KBM-7 (cell line): Measurements from ENCODE around the gene SERTAD4.
"Not testable (repeated sequence)": the region's sequence is repeated elsewhere in the genome, so short reads cannot be mapped to it uniquely, and the experiment has no call there.

Experiments used
- DNase-seq: peaks from one replicate; pipeline ENCODE4 v3.0.0-alpha.2; 2015
- in situ Hi-C: fragments of 300-500 bp; cut with MboI; formaldehyde crosslinking; loops from 2 replicates; pipeline ENCODE4 v1.14.3; 2020; ENCODE audit warnings: low sequenced_read_pairs, low pct_unique_long_range_greater_than_20kb, mixed read lengths

The SERTAD4 gene

GRCh38 chr1:210251680-210252490 is 19.3 kb downstream of the SERTAD4 start:
- in situ Hi-C loops, result no loop called here
- DNase-seq, result no peak

GRCh38 chr1:210252621-210253051 is 20.0 kb downstream of the SERTAD4 start:
- in situ Hi-C loops, result no loop called here
- DNase-seq, result no peak

GRCh38 chr1:210254298-210254697 is 21.7 kb downstream of the SERTAD4 start:
- in situ Hi-C loops, result no loop called here
- DNase-seq, result no peak

- no peak for DNase-seq
These were observed 25.3 kb downstream of the SERTAD4 start for GRCh38 chr1:210257698-210258529.

GRCh38 chr1:210259561-210259960 is 27.0 kb downstream of the SERTAD4 start:
- no peak for DNase-seq
- in situ Hi-C loops, result no loop called here

More at GRCh38 chr1:210257698-210258529, 25.3 kb downstream of the SERTAD4 start:
- in situ Hi-C loops, result no loop called here

- no peak for DNase-seq
- in situ Hi-C loops, result no loop called here
These were observed 27.5 kb downstream of the SERTAD4 start for GRCh38 chr1:210260096-210260495.

GRCh38 chr1:210262167-210262896 is 29.7 kb downstream of the SERTAD4 start:
- in situ Hi-C loops, result no loop called here
- no peak for DNase-seq

- in situ Hi-C loops, result no loop called here
- no peak for DNase-seq
These were observed 30.3 kb downstream of the SERTAD4 start for GRCh38 chr1:210262897-210263272.

GRCh38 chr1:210263963-210264362 is 31.4 kb downstream of the SERTAD4 start:
- in situ Hi-C loops, result no loop called here
- DNase-seq, result no peak

- DNase-seq, result no peak
- in situ Hi-C loops, result no loop called here
These were observed 32.1 kb downstream of the SERTAD4 start for GRCh38 chr1:210264496-210265380.

- DNase-seq, in situ Hi-C loops: not testable (repeated sequence)
These were observed 32.9 kb downstream of the SERTAD4 start for GRCh38 chr1:210265392-210265955.

GRCh38 chr1:210269981-210270380 is 37.4 kb downstream of the SERTAD4 start:
- in situ Hi-C loops, result no loop called here
- no peak for DNase-seq

GRCh38 chr1:210272666-210273065 is 40.1 kb downstream of the SERTAD4 start:
- DNase-seq, result no peak
- in situ Hi-C loops, result no loop called here

- DNase-seq, result no peak
- in situ Hi-C loops, result no loop called here
These were observed 47.6 kb downstream of the SERTAD4 start for GRCh38 chr1:210280221-210280620.

- no peak for DNase-seq
- in situ Hi-C loops, result no loop called here
These were observed 55.5 kb downstream of the SERTAD4 start for GRCh38 chr1:210288116-210288515.

- no peak for DNase-seq
- in situ Hi-C loops, result no loop called here
These were observed 56.7 kb downstream of the SERTAD4 start for GRCh38 chr1:210289248-210289647.

- DNase-seq, result no peak
- in situ Hi-C loops, result no loop called here
These were observed 58.6 kb downstream of the SERTAD4 start for GRCh38 chr1:210291081-210291764.

GRCh38 chr1:210291786-210292230 is 59.2 kb downstream of the SERTAD4 start:
- in situ Hi-C loops, result no loop called here
- no peak for DNase-seq
